Fibroblast of lung (primary cell): ENCODE measurements around the gene SORBS1. TPM values are rescaled to one million over a fixed set of nuclear protein-coding genes. Genes with fewer than 3 reads are reported as not detected.
A peak's percentile ranks its signal among the peaks of the same experiment; 100 is the strongest.

Source experiments
- DNase-seq, 2 donors: peaks; one replicate each; pipeline versions ENCODE4 v3.0.0 to v3.0.0-alpha.2; 2010; ENCODE audit warnings: low read depth in 2 of 2
- H2AFZ ChIP-seq: 2 replicates; pipeline ENCODE4 v1.5.1; 2012; ENCODE audit warnings: low read length, control low read depth, inconsistent platforms
- H3K27ac ChIP-seq: 2 replicates; pipeline ENCODE4 v1.5.1; 2011; ENCODE audit warnings: low read length, control low read depth; ENCODE audit not compliant: insufficient read depth
- H3K27me3 ChIP-seq: 2 replicates; pipeline ENCODE4 v1.5.1; 2011; ENCODE audit warnings: mild to moderate bottlenecking, low read length; ENCODE audit not compliant: control insufficient read depth, insufficient read depth
- H3K36me3 ChIP-seq: 2 replicates; pipeline ENCODE4 v1.5.1; 2011; ENCODE audit warnings: low read length; ENCODE audit not compliant: control insufficient read depth, insufficient read depth
- H3K4me1 ChIP-seq: 2 replicates; pipeline ENCODE4 v1.5.1; 2011; ENCODE audit warnings: low read length; ENCODE audit not compliant: control insufficient read depth, insufficient read depth; ENCODE audit errors: extremely low read depth
- H3K4me2 ChIP-seq: 2 replicates; pipeline ENCODE4 v1.5.1; 2011; ENCODE audit warnings: low read length, control low read depth; ENCODE audit not compliant: insufficient read depth; ENCODE audit errors: extremely low read depth
- H3K4me3 ChIP-seq, 4 experiments: fragments of 200-600 bp in 1 of 4; sonication (generic) in 1 of 4; replicated peaks in 1 of 4; 2 replicates each; pipeline ENCODE4 v1.5.1; 2011 to 2016; ENCODE audit warnings: low read length in 4 of 4, low read depth in 3 of 4, mild to moderate bottlenecking in 3 of 4, control low read depth in 2 of 4, inconsistent platforms in 1 of 4, mixed read lengths in 1 of 4; ENCODE audit not compliant: insufficient read depth in 1 of 4; ENCODE audit errors: control extremely low read depth in 1 of 4
- H3K79me2 ChIP-seq: 2 replicates; pipeline ENCODE4 v1.5.1; 2012; ENCODE audit warnings: mild to moderate bottlenecking, low read length, inconsistent platforms; ENCODE audit not compliant: control insufficient read depth, insufficient read depth
- H3K9ac ChIP-seq: 2 replicates; pipeline ENCODE4 v1.5.1; 2011; ENCODE audit warnings: mild to moderate bottlenecking, low read length, control low read depth; ENCODE audit not compliant: insufficient read depth
- H3K9me3 ChIP-seq: 2 replicates; pipeline ENCODE4 v1.5.1; 2012; ENCODE audit warnings: low read depth, low read length; ENCODE audit not compliant: control insufficient read depth, insufficient read depth
- H4K20me1 ChIP-seq: 2 replicates; pipeline ENCODE4 v1.5.1; 2011; ENCODE audit warnings: low read length; ENCODE audit not compliant: control insufficient read depth, insufficient read depth; ENCODE audit errors: extremely low read depth
- EZH2 ChIP-seq: IDR thresholded peaks from 2 replicates; pipeline ENCODE4 v1.5.1; 2012; ENCODE audit warnings: low read length, control low read depth, mild to moderate bottlenecking; ENCODE audit errors: missing control alignments
- polyA plus RNA-seq, 2 donors: library from polyadenylated mRNA; depleted of rRNA in 1 of 2; stranded (reverse) in 1 of 2; unstranded in 1 of 2; fragments of >200 nt; gene quantifications; 2 replicates each; pipeline ENCODE4 v1.2.1, GENCODE V29; 2011 to 2012; ENCODE audit warnings: missing spikeins in 1 of 2
- total RNA-seq: library from RNA; depleted of rRNA; stranded (reverse); fragments of >200 nt; gene quantifications from 2 replicates; pipeline ENCODE4 v1.2.1, GENCODE V29; 2014
- TF ChIP-seq, protein P1 (sequence below), 2 donors: IDR thresholded peaks in 1 of 2; conservative IDR thresholded peaks in 1 of 2; 1 replicate in 1 of 2; 2 replicates in 1 of 2; pipeline ENCODE4 v1.5.1; 2011 to 2012; ENCODE audit warnings: low read length in 2 of 2, control low read depth in 1 of 2, inconsistent platforms in 1 of 2, low read depth in 1 of 2, mild to moderate bottlenecking in 1 of 2

The SORBS1 gene
- total and polyA plus RNA-seq, 2 donors (not counting 1 experiment from before 2014, with no cell fraction given): 0.33 to 0.50 TPM

DNA sequence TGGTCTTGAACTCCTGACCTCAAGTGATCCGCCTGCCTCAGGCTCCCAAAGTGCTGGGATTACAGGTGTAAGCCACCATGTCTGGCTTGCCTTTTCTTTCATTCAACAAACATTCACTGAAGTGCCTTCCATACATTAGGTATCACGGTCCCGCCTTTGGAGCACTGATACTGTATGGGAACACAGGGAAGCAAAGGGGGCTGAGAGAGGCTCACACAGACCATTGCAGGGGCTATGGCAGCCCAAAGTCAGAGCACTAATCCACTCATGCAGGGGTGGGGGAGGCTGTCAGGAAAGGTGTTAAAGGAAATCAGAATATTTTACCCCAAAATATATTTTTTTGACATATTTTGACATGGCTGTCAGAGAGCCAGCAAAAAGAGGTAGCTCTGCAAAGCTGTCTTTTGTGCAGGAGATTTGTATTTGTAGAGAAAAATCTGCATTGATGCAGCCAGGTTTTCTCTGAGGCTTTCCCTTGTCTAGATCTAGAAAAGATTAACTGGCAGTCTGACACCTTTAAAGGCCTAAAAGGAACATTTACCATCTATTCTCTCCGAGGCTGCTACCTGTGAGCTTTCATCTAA is 228.4 kb downstream of the SORBS1 start:
- no peaks in the 10 kb centered on the region for H3K27me3 ChIP-seq
- peaks cover 14% of the 10 kb centered on the region for H3K4me1 ChIP-seq
- H4K20me1 ChIP-seq: no peaks in the 10 kb centered on the region
- no peak overlapping the region for H3K4me3 ChIP-seq
- no peak overlapping the region for H3K4me2 ChIP-seq
- no peak overlapping the region for H3K27ac ChIP-seq
- no peak overlapping the region for H3K9ac ChIP-seq
- no peak for DNase-seq
- no peak overlapping the region for H2AFZ ChIP-seq
- H3K79me2 ChIP-seq: no peaks in the 10 kb centered on the region
- H3K36me3 ChIP-seq: no peaks in the 10 kb centered on the region
- TF ChIP-seq, protein P1, sequence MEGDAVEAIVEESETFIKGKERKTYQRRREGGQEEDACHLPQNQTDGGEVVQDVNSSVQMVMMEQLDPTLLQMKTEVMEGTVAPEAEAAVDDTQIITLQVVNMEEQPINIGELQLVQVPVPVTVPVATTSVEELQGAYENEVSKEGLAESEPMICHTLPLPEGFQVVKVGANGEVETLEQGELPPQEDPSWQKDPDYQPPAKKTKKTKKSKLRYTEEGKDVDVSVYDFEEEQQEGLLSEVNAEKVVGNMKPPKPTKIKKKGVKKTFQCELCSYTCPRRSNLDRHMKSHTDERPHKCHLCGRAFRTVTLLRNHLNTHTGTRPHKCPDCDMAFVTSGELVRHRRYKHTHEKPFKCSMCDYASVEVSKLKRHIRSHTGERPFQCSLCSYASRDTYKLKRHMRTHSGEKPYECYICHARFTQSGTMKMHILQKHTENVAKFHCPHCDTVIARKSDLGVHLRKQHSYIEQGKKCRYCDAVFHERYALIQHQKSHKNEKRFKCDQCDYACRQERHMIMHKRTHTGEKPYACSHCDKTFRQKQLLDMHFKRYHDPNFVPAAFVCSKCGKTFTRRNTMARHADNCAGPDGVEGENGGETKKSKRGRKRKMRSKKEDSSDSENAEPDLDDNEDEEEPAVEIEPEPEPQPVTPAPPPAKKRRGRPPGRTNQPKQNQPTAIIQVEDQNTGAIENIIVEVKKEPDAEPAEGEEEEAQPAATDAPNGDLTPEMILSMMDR (conservative IDR thresholded peaks at IDR 0.05 in 1 of 2, IDR thresholded peaks at IDR 0.05 in 1 of 2; ENCODE audit: low read depth in 1 of 2, low read length in 2 of 2): no peak
- no peak for TF ChIP-seq EZH2
- no peaks in the 10 kb centered on the region for H3K9me3 ChIP-seq

DNA sequence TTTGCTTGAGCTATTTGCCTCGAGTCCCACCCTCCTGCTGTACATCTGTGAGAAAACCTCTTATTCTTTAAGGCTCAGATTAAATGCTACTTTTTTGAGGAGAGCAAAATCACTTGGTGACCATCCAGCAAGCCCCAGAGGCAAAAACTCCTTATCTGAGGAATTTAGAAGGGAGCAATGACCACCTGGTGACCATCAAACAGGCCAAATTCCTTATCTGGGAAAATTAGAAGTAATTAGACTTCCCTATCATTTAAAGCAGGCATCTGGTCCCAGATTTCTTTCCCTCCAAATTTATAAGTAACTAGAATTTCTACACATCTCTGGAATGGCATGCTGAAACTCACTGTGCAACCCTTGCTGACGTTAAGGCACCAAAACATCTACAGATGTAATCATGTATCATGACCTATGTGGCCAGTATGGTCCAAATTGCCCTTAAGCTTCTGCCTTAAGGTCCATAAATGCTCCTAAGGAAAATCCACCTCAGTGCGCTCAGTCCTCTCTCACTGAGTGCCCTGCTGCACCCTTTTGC is 229.5 kb downstream of the SORBS1 start:
- no peaks in the 10 kb centered on the region for H3K9me3 ChIP-seq
- TF ChIP-seq EZH2: no peak
- TF ChIP-seq, protein P1 (conservative IDR thresholded peaks at IDR 0.05 in 1 of 2, IDR thresholded peaks at IDR 0.05 in 1 of 2; ENCODE audit: low read depth in 1 of 2, low read length in 2 of 2): no peak

DNA sequence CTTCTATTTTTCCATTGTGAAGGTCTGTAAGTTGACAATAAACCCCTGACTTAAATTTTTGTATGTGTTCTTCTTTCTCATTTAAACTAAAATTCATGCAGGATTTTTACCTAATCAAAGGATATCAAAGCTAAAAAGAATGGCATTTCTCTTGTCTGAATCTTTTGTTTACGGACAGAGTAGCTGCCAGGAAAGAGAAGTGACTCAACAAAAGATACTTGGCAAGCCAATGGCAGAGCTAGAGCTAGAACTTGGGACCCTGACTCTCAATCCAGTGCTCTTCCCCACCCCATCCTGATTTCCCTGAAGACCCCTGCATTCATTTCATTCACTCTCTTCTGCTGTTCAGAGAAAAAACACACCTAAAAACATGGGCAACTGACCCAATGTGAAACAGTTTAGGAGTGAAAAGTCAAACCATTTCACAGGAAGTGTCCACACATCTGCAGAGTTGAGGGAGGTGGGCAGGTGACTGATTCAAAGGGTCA is 230.2 kb downstream of the SORBS1 start:
- H3K9ac ChIP-seq: no peak overlapping the region
- H4K20me1 ChIP-seq: no peaks in the 10 kb centered on the region
- peaks cover 18% of the 10 kb centered on the region for H3K4me1 ChIP-seq
- H3K27ac ChIP-seq: no peak overlapping the region
- H3K36me3 ChIP-seq: no peaks in the 10 kb centered on the region
- TF ChIP-seq, protein P1 (conservative IDR thresholded peaks at IDR 0.05 in 1 of 2, IDR thresholded peaks at IDR 0.05 in 1 of 2; ENCODE audit: low read depth in 1 of 2, low read length in 2 of 2): no peak
- TF ChIP-seq EZH2: no peak
- H3K4me3 ChIP-seq: no peak overlapping the region
- H2AFZ ChIP-seq: no peak overlapping the region
- no peaks in the 10 kb centered on the region for H3K9me3 ChIP-seq
- no peaks in the 10 kb centered on the region for H3K79me2 ChIP-seq
- H3K4me2 ChIP-seq: no peak overlapping the region
- peak in 1 of 2 donors; percentile 44 for DNase-seq
- H3K27me3 ChIP-seq: no peaks in the 10 kb centered on the region

More for the DNA sequence above, 229.5 kb downstream of the SORBS1 start:
- Histone ChIP-seq H3K4me1 (peaks cover 18% of the 10 kb centered on the region), H2AFZ (no peak overlapping the region), H4K20me1 (no peaks in the 10 kb centered on the region), H3K27ac (no peak overlapping the region), H3K4me3 (no peak overlapping the region), H3K9ac (no peak overlapping the region), H3K36me3 (no peaks in the 10 kb centered on the region), H3K4me2 (no peak overlapping the region), H3K27me3 (no peaks in the 10 kb centered on the region), H3K79me2 (no peaks in the 10 kb centered on the region)
- no peak for DNase-seq
